Erythroblast (primary cell): ENCODE results near the gene CADPS2.

Experiments used
- GATA1 ChIP-seq: IDR thresholded peaks from 2 replicates; pipeline ENCODE4 v1.6.1; 2011; ENCODE audit warnings: low read depth, mild to moderate bottlenecking, control low read depth, low read length, moderate library complexity
- POLR2A ChIP-seq: IDR thresholded peaks from 2 replicates; pipeline ENCODE4 v1.6.1; 2011; ENCODE audit warnings: mild to moderate bottlenecking, low read length

DNA sequence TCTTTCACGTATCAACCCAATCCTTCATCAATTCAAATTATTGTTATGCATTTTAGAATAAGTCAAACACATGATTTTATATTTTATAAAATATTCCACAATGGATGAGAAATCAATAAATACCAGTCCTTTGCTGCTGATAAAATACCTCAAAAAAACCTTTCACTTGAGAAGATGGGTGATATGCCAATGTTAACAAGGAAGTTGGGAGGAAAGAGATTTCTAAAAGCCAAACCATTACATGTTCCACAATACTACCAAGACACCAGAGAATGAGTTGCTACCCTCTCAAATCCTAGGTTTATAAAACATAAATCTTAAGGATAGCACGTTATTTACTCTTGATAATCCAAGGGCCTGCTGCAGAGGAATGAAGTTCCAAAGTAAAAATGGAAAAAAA lies 201.8 kb downstream of the CADPS2 start:
- TF ChIP-seq POLR2A (no peak), GATA1 (no peak)
